ENCODE data around the gene CREB3L4.

CREB3L4 gene

DNA sequence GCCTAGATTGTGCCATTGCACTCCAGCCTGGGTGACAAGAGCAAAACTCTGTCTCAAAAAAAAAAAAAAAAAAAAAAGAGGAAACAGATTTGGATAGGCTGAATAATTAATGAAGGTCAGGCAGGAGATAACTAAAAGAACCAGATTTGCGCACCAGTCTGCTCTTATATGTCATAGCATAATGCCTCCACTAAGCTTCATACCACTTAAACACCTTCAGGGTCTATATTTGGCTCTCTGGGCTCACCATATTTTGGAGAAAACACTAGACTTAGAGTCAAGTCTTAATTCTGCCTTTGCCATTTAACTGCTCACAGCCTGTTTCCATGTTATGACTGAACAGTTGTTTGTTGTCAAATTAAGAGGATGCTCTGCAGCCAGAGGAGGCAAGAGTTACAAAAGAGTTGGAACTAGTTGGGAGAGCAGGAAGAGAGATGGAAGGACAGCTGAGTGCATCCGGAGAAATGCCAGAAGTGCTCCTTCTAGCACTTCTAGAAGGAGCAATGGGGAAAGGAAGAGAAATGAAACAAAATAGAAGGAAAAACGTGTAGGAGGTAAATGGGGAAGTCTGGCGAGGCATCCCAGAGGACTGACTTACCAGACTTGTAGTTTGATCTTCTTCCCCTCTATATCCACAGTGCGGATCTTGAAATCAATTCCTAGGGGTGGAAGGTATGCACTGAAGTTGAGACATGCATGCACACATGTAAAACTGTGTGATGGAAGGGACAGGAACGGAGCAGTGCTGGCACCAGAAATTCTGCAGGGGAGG lies 16.6 kb downstream of the CREB3L4 start:
- peaks cover 50% of the 10 kb centered on the region for H3K36me3 ChIP-seq (ENCODE audit: insufficient read depth, insufficient read length, low read length)
- H3K27me3 ChIP-seq (ENCODE audit: insufficient read depth, insufficient read length) = no peaks in the 10 kb centered on the region
- peak overlapping the region; percentile 86 for H3K9ac ChIP-seq (ENCODE audit: insufficient read length, low read depth)
- peak overlapping the region; percentile 91 for H3K4me3 ChIP-seq (ENCODE audit: insufficient read length, low read depth)
- H3K9me3 ChIP-seq (ENCODE audit: insufficient read depth, low read length) = no peaks in the 10 kb centered on the region
- no peak for DNase-seq (ENCODE audit: low read depth, low spot score)
- H3K4me1 ChIP-seq (ENCODE audit: insufficient read depth, insufficient read length) = no peaks in the 10 kb centered on the region
- TF ChIP-seq YY1 (IDR thresholded peaks at IDR 0.05; ENCODE audit: insufficient read depth, insufficient read length) (no peak), ZNF274 (IDR thresholded peaks at IDR 0.05; ENCODE audit: low read depth, low read length) (no peak), SUZ12 (IDR thresholded peaks at IDR 0.05; ENCODE audit: extremely low read depth, insufficient read depth, insufficient read length) (no peak)

DNA sequence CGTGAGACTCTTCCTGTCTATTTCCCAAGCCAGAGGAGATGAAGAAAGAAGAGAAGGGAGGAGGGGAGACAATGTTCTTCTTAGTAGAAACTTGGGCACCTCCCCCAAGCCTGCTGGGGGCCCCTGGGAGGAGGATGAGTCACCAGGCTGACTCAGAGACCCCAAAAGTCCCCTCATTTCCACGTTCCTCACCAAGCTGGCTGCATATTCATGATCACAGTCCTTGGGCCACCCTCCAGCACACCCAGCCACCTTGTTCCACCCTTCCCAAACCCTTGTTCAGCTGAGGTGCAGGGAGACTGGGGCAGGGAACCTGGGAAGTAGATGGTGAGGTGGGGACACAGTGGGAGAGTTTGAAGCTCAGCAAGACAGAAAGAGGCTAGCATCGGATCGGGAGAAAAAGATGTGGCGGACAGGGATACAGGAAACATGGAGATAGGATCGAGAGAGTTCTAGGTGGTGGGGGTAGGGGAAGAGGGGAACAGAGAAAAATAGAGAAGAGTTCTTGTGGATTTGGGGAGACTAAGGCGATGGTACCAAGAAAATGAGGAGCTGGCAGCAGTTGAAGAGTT lies 17.7 kb downstream of the CREB3L4 start:
- H3K4me1 ChIP-seq (ENCODE audit: insufficient read depth, insufficient read length) = no peaks in the 10 kb centered on the region
- peak overlapping the region; percentile 86 for H3K9ac ChIP-seq (ENCODE audit: insufficient read length, low read depth)
- no peaks in the 10 kb centered on the region for H3K27me3 ChIP-seq (ENCODE audit: insufficient read depth, insufficient read length)
- TF ChIP-seq YY1 (IDR thresholded peaks at IDR 0.05; ENCODE audit: insufficient read depth, insufficient read length) (no peak), ZNF274 (IDR thresholded peaks at IDR 0.05; ENCODE audit: low read depth, low read length) (no peak), SUZ12 (IDR thresholded peaks at IDR 0.05; ENCODE audit: extremely low read depth, insufficient read depth, insufficient read length) (no peak)
- H3K4me3 ChIP-seq (ENCODE audit: insufficient read length, low read depth) = peak overlapping the region; percentile 91
- no peak for DNase-seq (ENCODE audit: low read depth, low spot score)
- no peaks in the 10 kb centered on the region for H3K9me3 ChIP-seq (ENCODE audit: insufficient read depth, low read length)
- H3K36me3 ChIP-seq (ENCODE audit: insufficient read depth, insufficient read length, low read length) = peaks cover 42% of the 10 kb centered on the region

DNA sequence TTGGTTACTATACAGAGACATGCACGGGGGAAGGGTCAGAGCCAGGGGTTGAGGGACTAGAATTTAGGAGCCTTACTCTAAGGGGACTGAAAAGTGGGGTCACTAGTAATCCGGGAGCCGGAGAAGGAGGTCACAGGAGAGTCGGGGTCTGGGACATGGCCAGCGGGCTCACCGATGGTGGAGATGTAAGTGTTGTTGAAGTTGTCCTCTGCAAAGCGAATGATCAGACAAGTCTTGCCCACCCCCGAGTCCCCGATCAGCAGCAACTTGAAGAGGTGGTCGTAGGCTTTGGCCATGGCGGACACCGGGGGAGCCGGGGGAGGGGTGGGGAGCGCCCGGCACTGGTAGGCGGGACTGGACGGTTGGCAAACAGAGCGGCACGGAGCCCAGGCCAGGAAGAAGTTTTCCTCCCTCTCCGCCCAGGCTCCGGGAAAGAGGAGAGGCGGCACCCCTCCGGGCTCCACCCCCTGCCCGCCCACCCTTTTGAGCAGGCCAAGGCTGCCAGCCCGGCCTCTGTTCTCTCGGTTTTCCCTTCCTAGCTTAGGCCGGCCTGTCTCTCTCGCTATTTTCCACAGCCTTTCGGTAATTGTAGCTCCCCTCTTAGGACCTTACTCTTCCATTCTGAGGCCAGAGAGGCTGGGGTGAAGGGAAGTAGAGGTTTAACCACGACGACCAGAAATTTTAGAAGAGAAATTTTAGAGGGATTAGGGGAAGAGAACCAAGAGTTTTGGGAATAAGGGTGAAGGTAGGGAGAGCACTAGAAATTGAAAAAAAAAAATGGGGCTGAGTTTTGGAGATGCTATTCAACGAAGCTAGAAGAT lies 18.4 kb downstream of the CREB3L4 start, which contains the start of gene RAB13:
Gene RAB13, minus strand, starts transcription at position 399 of the 821 bp plus-strand sequence. Its CDS starts 103 bp downstream, at position 296.
- Histone ChIP-seq H3K27me3 (ENCODE audit: insufficient read depth, insufficient read length) (no peaks in the 10 kb centered on the region), H3K36me3 (ENCODE audit: insufficient read depth, insufficient read length, low read length) (peaks cover 39% of the 10 kb centered on the region), H3K9ac (ENCODE audit: insufficient read length, low read depth) (peak within 1 kb of the TSS; percentile 86), H3K4me1 (ENCODE audit: insufficient read depth, insufficient read length) (no peaks in the 10 kb centered on the region), H3K9me3 (ENCODE audit: insufficient read depth, low read length) (no peaks in the 10 kb centered on the region), H3K4me3 (ENCODE audit: insufficient read length, low read depth) (peak within 1 kb of the TSS; percentile 91)
- TF ChIP-seq SUZ12 (IDR thresholded peaks at IDR 0.05; ENCODE audit: extremely low read depth, insufficient read depth, insufficient read length) (no peak), YY1 (IDR thresholded peaks at IDR 0.05; ENCODE audit: insufficient read depth, insufficient read length) (no peak), ZNF274 (IDR thresholded peaks at IDR 0.05; ENCODE audit: low read depth, low read length) (no peak)
- DNase-seq (ENCODE audit: low read depth, low spot score) = peak; percentile 86

DNA sequence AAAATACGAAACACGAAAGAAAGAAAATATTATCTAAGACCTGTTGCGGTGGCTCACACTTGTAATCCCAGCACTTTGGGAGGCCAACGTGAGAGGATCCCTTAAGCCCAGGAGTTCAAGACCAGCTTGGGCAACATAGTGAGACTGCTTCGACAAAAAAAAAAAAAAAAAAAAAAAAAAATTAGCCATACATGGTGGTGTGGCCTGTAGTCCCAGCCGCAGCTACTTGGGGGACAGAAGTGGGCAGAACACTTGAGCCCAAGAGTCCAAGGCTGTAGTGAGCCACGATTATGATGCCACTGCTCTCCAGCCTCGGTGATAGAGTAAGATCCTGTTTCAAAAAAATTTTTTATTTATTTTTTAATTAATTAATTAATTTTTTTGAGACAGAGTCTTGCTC lies 19.9 kb downstream of the CREB3L4 start:
- Histone ChIP-seq H3K4me1 (ENCODE audit: insufficient read depth, insufficient read length) (no peaks in the 10 kb centered on the region), H3K4me3 (ENCODE audit: insufficient read length, low read depth) (no peak overlapping the region), H3K9me3 (ENCODE audit: insufficient read depth, low read length) (no peaks in the 10 kb centered on the region), H3K9ac (ENCODE audit: insufficient read length, low read depth) (no peak overlapping the region), H3K27me3 (ENCODE audit: insufficient read depth, insufficient read length) (no peaks in the 10 kb centered on the region), H3K36me3 (ENCODE audit: insufficient read depth, insufficient read length, low read length) (peaks cover 39% of the 10 kb centered on the region)
- TF ChIP-seq ZNF274 (IDR thresholded peaks at IDR 0.05; ENCODE audit: low read depth, low read length) (no peak), SUZ12 (IDR thresholded peaks at IDR 0.05; ENCODE audit: extremely low read depth, insufficient read depth, insufficient read length) (no peak)
- no peak for DNase-seq (ENCODE audit: low read depth, low spot score)

DNA sequence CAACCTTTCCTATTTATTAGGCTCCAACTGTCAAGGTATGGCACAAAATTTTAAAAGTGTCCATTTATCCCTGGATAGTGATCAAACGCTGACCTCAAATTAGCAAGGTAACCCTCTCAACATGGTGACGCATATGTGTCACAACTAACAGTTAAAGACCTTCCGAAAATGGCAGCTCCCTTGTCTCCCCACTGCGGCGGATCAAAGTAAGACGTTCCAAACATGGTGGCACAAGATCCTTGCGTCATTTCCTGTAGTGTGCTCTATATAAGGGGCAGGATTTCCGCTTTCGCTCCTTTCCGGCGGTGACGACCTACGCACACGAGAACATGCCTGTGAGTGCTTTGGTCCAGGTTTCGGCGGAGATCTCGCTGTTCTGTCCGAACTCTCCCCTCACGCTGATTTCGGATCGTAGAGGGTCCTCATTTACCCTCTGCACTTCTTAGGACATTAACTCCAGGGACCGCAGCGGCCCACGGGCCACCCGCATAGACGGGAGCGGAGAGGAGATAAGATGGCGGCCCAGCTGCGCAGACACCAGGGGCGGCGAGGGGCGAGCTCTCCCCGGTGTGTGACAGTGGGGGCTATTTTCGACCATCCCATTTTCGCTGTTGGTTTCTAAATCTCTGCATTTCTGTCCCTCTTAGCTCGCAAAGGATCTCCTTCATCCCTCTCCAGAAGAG lies 22.9 kb downstream of the CREB3L4 start, which contains the start of gene RPS27:
Gene RPS27, plus strand, starts transcription at position 295 of the 683 bp plus-strand sequence. Its CDS starts 35 bp downstream, at position 330.
- peaks cover 48% of the 10 kb centered on the region for H3K36me3 ChIP-seq (ENCODE audit: insufficient read depth, insufficient read length, low read length)
- no peak for TF ChIP-seq ZNF274 (IDR thresholded peaks at IDR 0.05; ENCODE audit: low read depth, low read length)
- TF ChIP-seq SUZ12 (IDR thresholded peaks at IDR 0.05; ENCODE audit: extremely low read depth, insufficient read depth, insufficient read length) = no peak
- peak; percentile 99 for TF ChIP-seq YY1 (IDR thresholded peaks at IDR 0.05; ENCODE audit: insufficient read depth, insufficient read length)
- peak; percentile 98 for DNase-seq (ENCODE audit: low read depth, low spot score)
- peak within 1 kb of the TSS; percentile 91 for H3K4me3 ChIP-seq (ENCODE audit: insufficient read length, low read depth)
- H3K9me3 ChIP-seq (ENCODE audit: insufficient read depth, low read length) = no peaks in the 10 kb centered on the region
- H3K27me3 ChIP-seq (ENCODE audit: insufficient read depth, insufficient read length) = no peaks in the 10 kb centered on the region
- no peaks in the 10 kb centered on the region for H3K4me1 ChIP-seq (ENCODE audit: insufficient read depth, insufficient read length)
- H3K9ac ChIP-seq (ENCODE audit: insufficient read length, low read depth) = peak within 1 kb of the TSS; percentile 99

DNA sequence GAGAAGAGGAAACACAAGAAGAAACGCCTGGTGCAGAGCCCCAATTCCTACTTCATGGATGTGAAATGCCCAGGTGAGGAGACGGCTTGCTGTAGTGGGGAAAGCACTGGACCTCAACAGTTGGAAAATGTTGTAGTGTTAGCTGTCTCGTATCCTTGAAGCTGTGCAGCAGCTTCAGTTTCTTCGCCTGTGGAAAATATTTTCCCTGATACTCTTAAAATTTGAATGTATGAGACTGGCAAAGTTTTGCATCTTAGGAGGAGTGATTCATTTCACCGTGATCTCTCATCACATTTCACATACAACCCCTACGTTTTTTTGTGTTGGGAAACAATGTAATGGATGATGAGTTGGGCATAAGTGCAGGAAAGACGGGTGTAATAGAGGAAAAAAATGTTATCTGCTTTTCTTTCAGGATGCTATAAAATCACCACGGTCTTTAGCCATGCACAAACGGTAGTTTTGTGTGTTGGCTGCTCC lies 23.5 kb downstream of the CREB3L4 start:
- Histone ChIP-seq H3K36me3 (ENCODE audit: insufficient read depth, insufficient read length, low read length) (peaks cover 51% of the 10 kb centered on the region), H3K4me3 (ENCODE audit: insufficient read length, low read depth) (peak overlapping the region; percentile 91), H3K27me3 (ENCODE audit: insufficient read depth, insufficient read length) (no peaks in the 10 kb centered on the region), H3K9me3 (ENCODE audit: insufficient read depth, low read length) (no peaks in the 10 kb centered on the region), H3K9ac (ENCODE audit: insufficient read length, low read depth) (peak overlapping the region; percentile 99), H3K4me1 (ENCODE audit: insufficient read depth, insufficient read length) (no peaks in the 10 kb centered on the region)
- DNase-seq (ENCODE audit: low read depth, low spot score) = no peak
- TF ChIP-seq SUZ12 (IDR thresholded peaks at IDR 0.05; ENCODE audit: extremely low read depth, insufficient read depth, insufficient read length) (no peak), ZNF274 (IDR thresholded peaks at IDR 0.05; ENCODE audit: low read depth, low read length) (no peak), YY1 (IDR thresholded peaks at IDR 0.05; ENCODE audit: insufficient read depth, insufficient read length) (no peak)
